DOHH2 (cell line): Measurements from ENCODE around the gene CD2AP.

Source experiments
- H3F3A ChIP-seq: fragments of 200-600 bp; sonication (generic), shearing (Covaris generic); 2 replicates; pipeline ENCODE4 v1.6.0; 2016; ENCODE audit warnings: antibody characterized with exemption, mild to moderate bottlenecking; ENCODE audit not compliant: control insufficient read depth, insufficient read depth
- H3K27ac ChIP-seq: fragments of 200-600 bp; sonication (generic); 2 replicates; pipeline ENCODE4 v1.5.1; 2014; ENCODE audit warnings: low read depth, mild to moderate bottlenecking, low read length, moderate library complexity
- H3K27me3 ChIP-seq: fragments of 200-600 bp; sonication (generic); 2 replicates; pipeline ENCODE4 v1.6.1; 2014; ENCODE audit warnings: mild to moderate bottlenecking, low read length, mixed read lengths; ENCODE audit not compliant: control insufficient read depth
- H3K36me3 ChIP-seq: fragments of 200-600 bp; sonication (generic); 2 replicates; pipeline ENCODE4 v1.6.1; 2014; ENCODE audit warnings: mild to moderate bottlenecking, low read length, moderate library complexity, mixed read lengths; ENCODE audit not compliant: control insufficient read depth
- H3K4me1 ChIP-seq: fragments of 200-600 bp; sonication (generic); 2 replicates; pipeline ENCODE4 v1.6.1; 2014; ENCODE audit warnings: mild to moderate bottlenecking, low read length, mixed read lengths; ENCODE audit not compliant: control insufficient read depth
- H3K4me2 ChIP-seq: fragments of 200-600 bp; sonication (generic); 2 replicates; pipeline ENCODE4 v1.6.0; 2014; ENCODE audit warnings: mild to moderate bottlenecking, low read length, moderate library complexity
- H3K4me3 ChIP-seq: fragments of 200-600 bp; sonication (generic); 2 replicates; pipeline ENCODE4 v1.5.1; 2014; ENCODE audit warnings: mild to moderate bottlenecking, low read length, mixed read lengths
- H3K79me2 ChIP-seq: fragments of 200-600 bp; sonication (generic); 2 replicates; pipeline ENCODE4 v1.6.1; 2014; ENCODE audit warnings: mild to moderate bottlenecking, low read length, mixed read lengths; ENCODE audit not compliant: control insufficient read depth
- H3K9me2 ChIP-seq: fragments of 200-600 bp; sonication (generic); replicated peaks from 2 replicates; pipeline ENCODE4 v1.6.1; 2014; ENCODE audit warnings: mild to moderate bottlenecking, low read length, mixed read lengths; ENCODE audit not compliant: control insufficient read depth
- H3K9me3 ChIP-seq: fragments of 200-600 bp; sonication (generic); 2 replicates; pipeline ENCODE4 v1.6.1; 2014; ENCODE audit warnings: antibody characterized with exemption, low read length, mixed read lengths; ENCODE audit not compliant: control insufficient read depth, insufficient read depth
- H4K20me1 ChIP-seq: fragments of 200-600 bp; sonication (generic); 2 replicates; pipeline ENCODE4 v1.6.0; 2014; ENCODE audit warnings: low read depth, mild to moderate bottlenecking, antibody characterized with exemption, low read length, moderate library complexity; ENCODE audit not compliant: control insufficient read depth, insufficient read depth
- CTCF ChIP-seq: fragments of 200-600 bp; sonication (generic); IDR thresholded peaks from one replicate; pipeline ENCODE4 v1.5.1; 2014; ENCODE audit warnings: antibody characterized with exemption, mild to moderate bottlenecking, low read depth, low read length; ENCODE audit not compliant: poor library complexity, severe bottlenecking
- EZH2phosphoT487 ChIP-seq: fragments of 200-600 bp; sonication (generic); IDR thresholded peaks from 2 replicates; pipeline ENCODE4 v1.6.1; 2017; ENCODE audit warnings: borderline replicate concordance, mild to moderate bottlenecking, antibody characterized with exemption, low read length, moderate library complexity, mixed read lengths

CD2AP gene

DNA sequence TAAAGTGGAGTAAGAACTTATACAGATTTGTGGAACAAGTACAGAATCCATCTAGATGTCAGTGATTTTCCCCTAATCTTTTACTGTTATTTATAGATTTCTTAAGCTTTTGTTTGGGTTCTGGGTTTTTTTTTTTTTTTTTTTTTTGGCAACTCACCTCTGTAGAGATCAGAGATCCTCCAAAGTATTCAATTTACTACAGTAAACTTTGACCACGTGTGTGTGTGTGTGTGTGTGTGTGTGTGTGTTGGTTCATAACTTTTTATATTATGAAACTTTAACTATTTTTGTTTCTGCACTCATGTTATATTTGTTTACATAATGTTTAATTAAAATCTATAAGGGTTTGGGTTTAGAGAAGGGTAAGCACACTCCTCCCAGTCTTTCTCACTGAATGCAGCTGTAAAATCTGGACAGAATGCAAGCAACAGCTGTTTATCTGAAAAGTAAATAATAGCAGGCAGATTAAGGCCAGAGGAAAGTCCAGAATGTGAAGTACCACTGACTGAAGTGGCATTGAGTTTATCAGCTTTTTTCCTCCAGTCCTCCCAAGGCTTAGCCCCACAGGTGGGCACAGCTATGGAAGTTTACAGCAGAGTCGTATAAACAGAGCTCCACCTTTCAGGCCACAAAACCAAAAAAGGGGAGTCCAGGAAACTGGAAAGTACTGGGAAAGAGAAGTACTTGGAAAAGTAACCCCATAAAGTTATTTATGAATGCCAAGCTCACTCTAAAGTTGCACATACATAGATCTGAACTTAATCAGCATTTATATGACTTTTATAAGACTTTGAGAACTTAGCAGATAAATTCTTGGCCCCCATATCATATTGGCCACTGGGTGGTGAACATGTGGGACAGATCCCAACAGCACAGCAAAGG, 43.0 kb upstream of the CD2AP start:
- Histone ChIP-seq H3K4me2 (no peak overlapping the region), H3F3A (peaks cover 10% of the 10 kb centered on the region), H3K36me3 (no peaks in the 10 kb centered on the region), H3K27ac (no peak overlapping the region), H3K4me3 (no peak overlapping the region), H3K9me2 (no peaks in the 10 kb centered on the region), H3K27me3 (peaks cover 5% of the 10 kb centered on the region; the same call in 1 of the 2 replicates), H4K20me1 (0 out of 2 replicates have a peak, but pooled peaks cover 3% of the 10 kb centered on the region), H3K4me1 (peaks cover 33% of the 10 kb centered on the region), H3K79me2 (no peaks in the 10 kb centered on the region), H3K9me3 (0 out of 2 replicates have a peak, but pooled peaks cover 4% of the 10 kb centered on the region)
- TF ChIP-seq CTCF (no peak), EZH2phosphoT487 (no peak)

DNA sequence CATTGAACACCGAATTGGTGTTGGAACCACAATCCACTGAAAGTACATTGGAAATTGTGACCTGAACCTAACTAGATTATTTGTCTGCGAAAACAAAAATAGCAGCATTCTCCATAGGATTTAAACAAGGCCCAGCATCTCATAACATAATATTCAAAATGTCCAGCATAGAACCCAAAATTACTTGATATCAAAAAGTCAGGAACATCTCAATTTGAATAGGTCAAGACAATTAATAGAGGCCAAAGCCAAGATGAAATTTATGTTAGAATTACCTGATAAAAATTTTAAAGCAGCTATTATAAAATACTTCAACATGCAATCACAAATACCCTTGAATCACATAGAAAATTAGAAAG, 42.4 kb upstream of the CD2AP start:
- Histone ChIP-seq H3K4me2 (no peak overlapping the region), H3K36me3 (no peaks in the 10 kb centered on the region), H3K4me3 (no peak overlapping the region), H3K9me2 (no peaks in the 10 kb centered on the region), H3F3A (peaks cover 11% of the 10 kb centered on the region), H4K20me1 (0 out of 2 replicates have a peak, but pooled peaks cover 3% of the 10 kb centered on the region), H3K9me3 (0 out of 2 replicates have a peak, but pooled peaks cover 4% of the 10 kb centered on the region), H3K79me2 (no peaks in the 10 kb centered on the region), H3K27me3 (peaks cover 5% of the 10 kb centered on the region; the same call in 1 of the 2 replicates), H3K27ac (no peak overlapping the region), H3K4me1 (peaks cover 39% of the 10 kb centered on the region)
- TF ChIP-seq CTCF = no peak
- no peak for TF ChIP-seq EZH2phosphoT487

- Histone ChIP-seq H3K4me3 (no peak overlapping the region), H4K20me1 (0 out of 2 replicates have a peak, but pooled peaks cover 3% of the 10 kb centered on the region), H3K36me3 (no peaks in the 10 kb centered on the region), H3K27ac (no peak overlapping the region), H3K27me3 (peaks cover 5% of the 10 kb centered on the region; the same call in 1 of the 2 replicates), H3K4me2 (peak overlapping the region; percentile 43), H3F3A (peaks cover 11% of the 10 kb centered on the region), H3K9me3 (no peaks in the 10 kb centered on the region), H3K79me2 (no peaks in the 10 kb centered on the region), H3K4me1 (peaks cover 54% of the 10 kb centered on the region), H3K9me2 (no peaks in the 10 kb centered on the region)
- TF ChIP-seq EZH2phosphoT487 (no peak), CTCF (no peak)
Observed at GRCh38 chr6:47437592-47437991, 40.0 kb upstream of the CD2AP start.
